ENCODE measurements around the gene RAB11A.

RAB11A gene

GRCh38 chr15:65869126-65869953 is at the start of gene RAB11A:
RAB11A (plus strand) TSS chr15:65869491; CDS start chr15:65869586, 95 bp downstream.
- Mint-ChIP-seq H3K27ac (peak within 1 kb of the TSS; percentile 99), H3K4me1 (peaks cover 19% of the 10 kb centered on the region), H3K27me3 (ENCODE audit: low read depth, poor library complexity) (peaks cover 8% of the 10 kb centered on the region), H3K9me3 (no peaks in the 10 kb centered on the region), H3K4me3 (peak within 1 kb of the TSS; percentile 99), H3K36me3 (ENCODE audit: low read depth) (peaks cover 15% of the 10 kb centered on the region)
- DNase-seq = peak; percentile 94
- TF ChIP-seq CTCF (IDR thresholded peaks at IDR 0.05) = no peak

GRCh38 chr15:65819563-65819960 is 49.7 kb upstream of the RAB11A start:
- H3K27ac Mint-ChIP-seq = no peak overlapping the region
- DNase-seq = no peak
- peaks cover 4% of the 10 kb centered on the region for H3K4me1 Mint-ChIP-seq
- H3K4me3 Mint-ChIP-seq = no peak overlapping the region
- H3K9me3 Mint-ChIP-seq = peaks cover 3% of the 10 kb centered on the region
- no peaks in the 10 kb centered on the region for H3K27me3 Mint-ChIP-seq (ENCODE audit: low read depth, poor library complexity)
- no peak for TF ChIP-seq CTCF (IDR thresholded peaks at IDR 0.05)
- H3K36me3 Mint-ChIP-seq (ENCODE audit: low read depth) = no peaks in the 10 kb centered on the region

GRCh38 chr15:65821070-65821469 is 48.2 kb upstream of the RAB11A start:
- H3K9me3 Mint-ChIP-seq = peaks cover 8% of the 10 kb centered on the region
- no peak for TF ChIP-seq CTCF (IDR thresholded peaks at IDR 0.05)

GRCh38 chr15:65822316-65822715 is 47.0 kb upstream of the RAB11A start:
- H3K4me1 Mint-ChIP-seq = peaks cover 13% of the 10 kb centered on the region
- H3K27me3 Mint-ChIP-seq (ENCODE audit: low read depth, poor library complexity) = no peaks in the 10 kb centered on the region
- H3K36me3 Mint-ChIP-seq (ENCODE audit: low read depth) = peaks cover 6% of the 10 kb centered on the region
- no peak overlapping the region for H3K27ac Mint-ChIP-seq
- no peak for DNase-seq
- H3K9me3 Mint-ChIP-seq = peaks cover 8% of the 10 kb centered on the region
- no peak for TF ChIP-seq CTCF (IDR thresholded peaks at IDR 0.05)
- no peak overlapping the region for H3K4me3 Mint-ChIP-seq

More at GRCh38 chr15:65821070-65821469, 48.2 kb upstream of the RAB11A start:
- Mint-ChIP-seq H3K27me3 (ENCODE audit: low read depth, poor library complexity) (no peaks in the 10 kb centered on the region), H3K4me3 (no peak overlapping the region), H3K27ac (no peak overlapping the region), H3K36me3 (ENCODE audit: low read depth) (peaks cover 4% of the 10 kb centered on the region), H3K4me1 (peaks cover 8% of the 10 kb centered on the region)
- DNase-seq = no peak

- H3K27me3 Mint-ChIP-seq (ENCODE audit: low read depth, poor library complexity) = no peaks in the 10 kb centered on the region
- peak; percentile 23 for DNase-seq
- TF ChIP-seq CTCF (IDR thresholded peaks at IDR 0.05) = peak; percentile 48
- no peak overlapping the region for H3K27ac Mint-ChIP-seq
- no peak overlapping the region for H3K4me3 Mint-ChIP-seq
- H3K9me3 Mint-ChIP-seq = peaks cover 8% of the 10 kb centered on the region
- H3K36me3 Mint-ChIP-seq (ENCODE audit: low read depth) = peaks cover 6% of the 10 kb centered on the region
- H3K4me1 Mint-ChIP-seq = peaks cover 23% of the 10 kb centered on the region
Observed at GRCh38 chr15:65824031-65824743, 45.1 kb upstream of the RAB11A start.

Data from nephron progenitor cell (in vitro differentiated cells).